Keratinocyte (primary cell): ENCODE data around the gene IFNAR2.

Source experiments
- EZH2 ChIP-seq: IDR thresholded peaks from one replicate; pipeline ENCODE4 v1.6.1; 2012; ENCODE audit warnings: inconsistent platforms, mild to moderate bottlenecking, low read length, moderate library complexity
- TF ChIP-seq, protein P1 (sequence below), 3 experiments: IDR thresholded peaks in 1 of 3; conservative IDR thresholded peaks in 1 of 3; optimal IDR thresholded peaks in 1 of 3; 2 replicates in 2 of 3; 3 replicates in 1 of 3; pipeline versions ENCODE3 to v1.5.1; 2011; ENCODE audit warnings: low read length in 3 of 3, mild to moderate bottlenecking in 3 of 3, moderate library complexity in 2 of 3, control low read depth in 1 of 3, inconsistent platforms in 1 of 3; ENCODE audit not compliant: insufficient read depth in 2 of 3; ENCODE audit errors: extremely low read depth in 1 of 3

DNA sequence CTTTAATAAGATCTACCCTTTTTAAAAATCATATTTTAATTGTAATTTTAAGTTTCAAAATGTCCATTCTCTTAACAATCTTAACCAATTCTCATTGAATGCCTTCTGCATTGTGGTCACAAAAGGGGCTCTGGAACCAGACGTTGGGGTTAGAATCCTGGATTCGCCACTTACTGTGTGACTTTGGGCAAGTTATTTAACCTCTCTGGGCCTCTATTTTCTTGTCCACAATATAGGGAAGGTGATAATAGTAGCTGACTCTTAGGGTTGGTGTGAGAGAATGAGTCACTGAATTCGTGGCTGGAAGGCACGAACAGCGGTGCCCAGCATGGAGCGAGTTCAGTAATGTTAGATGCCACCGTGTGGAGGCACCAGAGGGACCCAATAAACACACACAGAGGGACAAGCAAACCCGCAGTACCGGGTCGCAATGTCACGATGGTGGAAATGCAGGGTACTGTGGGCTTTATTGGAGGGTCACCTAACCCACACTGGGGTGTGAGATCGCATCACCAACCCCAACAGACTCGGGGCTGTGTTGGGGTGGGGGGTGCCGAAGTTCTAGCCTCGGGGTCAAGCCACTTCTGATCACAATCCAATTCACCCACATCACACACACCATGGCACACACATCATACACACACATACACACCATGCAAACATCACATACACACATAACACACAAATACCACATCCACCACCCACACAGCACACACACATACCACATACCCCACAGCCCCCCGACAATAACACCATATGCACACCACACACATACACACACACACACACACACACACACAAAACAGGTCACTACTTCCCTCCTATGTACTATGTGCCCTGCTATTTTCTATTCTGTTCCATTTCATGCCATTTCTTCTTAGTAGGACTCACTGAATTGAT is 27.0 kb upstream of the IFNAR2 start:
- TF ChIP-seq, protein P1, sequence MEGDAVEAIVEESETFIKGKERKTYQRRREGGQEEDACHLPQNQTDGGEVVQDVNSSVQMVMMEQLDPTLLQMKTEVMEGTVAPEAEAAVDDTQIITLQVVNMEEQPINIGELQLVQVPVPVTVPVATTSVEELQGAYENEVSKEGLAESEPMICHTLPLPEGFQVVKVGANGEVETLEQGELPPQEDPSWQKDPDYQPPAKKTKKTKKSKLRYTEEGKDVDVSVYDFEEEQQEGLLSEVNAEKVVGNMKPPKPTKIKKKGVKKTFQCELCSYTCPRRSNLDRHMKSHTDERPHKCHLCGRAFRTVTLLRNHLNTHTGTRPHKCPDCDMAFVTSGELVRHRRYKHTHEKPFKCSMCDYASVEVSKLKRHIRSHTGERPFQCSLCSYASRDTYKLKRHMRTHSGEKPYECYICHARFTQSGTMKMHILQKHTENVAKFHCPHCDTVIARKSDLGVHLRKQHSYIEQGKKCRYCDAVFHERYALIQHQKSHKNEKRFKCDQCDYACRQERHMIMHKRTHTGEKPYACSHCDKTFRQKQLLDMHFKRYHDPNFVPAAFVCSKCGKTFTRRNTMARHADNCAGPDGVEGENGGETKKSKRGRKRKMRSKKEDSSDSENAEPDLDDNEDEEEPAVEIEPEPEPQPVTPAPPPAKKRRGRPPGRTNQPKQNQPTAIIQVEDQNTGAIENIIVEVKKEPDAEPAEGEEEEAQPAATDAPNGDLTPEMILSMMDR (optimal IDR thresholded peaks at IDR 0.05 in 1 of 3, IDR thresholded peaks at IDR 0.05 in 1 of 3, conservative IDR thresholded peaks at IDR 0.05 in 1 of 3; ENCODE audit: extremely low read depth in 1 of 3, insufficient read depth in 2 of 3, low read length in 3 of 3) = no peak
- no peak for TF ChIP-seq EZH2
